SK-N-SH treated with all-trans-retinoic acid at 6 μM for 48 hours (cell line): ENCODE results near the gene PEX13.

Source experiments
- ATAC-seq: fragments of 200-7000 bp; cut with Tn5 transposase; 3 replicates; pipeline ENCODE4 v1.9.1; 2020; ENCODE audit warnings: mild to moderate bottlenecking, moderate library complexity
- ARNTL ChIP-seq: fragments of 450-650 bp; formaldehyde crosslinking; IDR thresholded peaks from 2 replicates; pipeline ENCODE4 v1.5.0; 2020; ENCODE audit warnings: low read depth, mild to moderate bottlenecking, moderate library complexity, borderline replicate concordance
- BACH2 ChIP-seq: fragments of 250-450 bp; sonication (Bioruptor Pico); IDR thresholded peaks from 2 replicates; pipeline ENCODE4 v1.9.0; 2021; ENCODE audit warnings: mild to moderate bottlenecking, borderline replicate concordance
- CSDC2 ChIP-seq: fragments of 250-450 bp; sonication (Bioruptor Pico); IDR thresholded peaks from 2 replicates; pipeline ENCODE4 v1.5.0; 2020; ENCODE audit warnings: mild to moderate bottlenecking, moderate library complexity
- ESRRG ChIP-seq: fragments of 250-450 bp; sonication (Bioruptor Pico); IDR thresholded peaks from 2 replicates; pipeline ENCODE4 v1.6.1; 2021; ENCODE audit warnings: mild to moderate bottlenecking
- GLIS3 ChIP-seq: fragments of 250-450 bp; sonication (Bioruptor Pico); IDR thresholded peaks from 2 replicates; pipeline ENCODE4 v1.5.0; 2020; ENCODE audit warnings: mild to moderate bottlenecking, moderate library complexity
- ISL1 ChIP-seq: fragments of 250-450 bp; sonication (Bioruptor Pico); IDR thresholded peaks from 2 replicates; pipeline ENCODE4 v2.1.2; 2022; ENCODE audit warnings: mild to moderate bottlenecking, moderate library complexity
- OSR1 ChIP-seq: fragments of 250-450 bp; sonication (Bioruptor Pico); IDR thresholded peaks from 2 replicates; pipeline ENCODE4 v1.8.0; 2022; ENCODE audit warnings: moderate library complexity, mild to moderate bottlenecking, inconsistent platforms
- PPARA ChIP-seq: fragments of 250-450 bp; sonication (Bioruptor Pico); IDR thresholded peaks from 2 replicates; pipeline ENCODE4 v1.5.0; 2020; ENCODE audit warnings: mild to moderate bottlenecking, borderline replicate concordance
- RARB ChIP-seq: fragments of 250-450 bp; sonication (Bioruptor Pico); IDR thresholded peaks from 2 replicates; pipeline ENCODE4 v1.8.0; 2021; ENCODE audit warnings: mild to moderate bottlenecking, moderate library complexity
- SNAI2 ChIP-seq: fragments of 250-450 bp; sonication (Bioruptor Pico); IDR thresholded peaks from 2 replicates; pipeline ENCODE4 v1.5.0; 2020; ENCODE audit warnings: mild to moderate bottlenecking, moderate library complexity
- TCF4 ChIP-seq: fragments of 250-450 bp; sonication (Bioruptor Pico); IDR thresholded peaks from 2 replicates; pipeline ENCODE4 v1.8.0; 2021; ENCODE audit warnings: mild to moderate bottlenecking, moderate library complexity, borderline replicate concordance
- TOX ChIP-seq: fragments of 250-450 bp; sonication (Bioruptor Pico); IDR thresholded peaks from 2 replicates; pipeline ENCODE4 v1.8.0; 2021; ENCODE audit warnings: mild to moderate bottlenecking, moderate library complexity, borderline replicate concordance
- ZC3H10 ChIP-seq: fragments of 250-450 bp; sonication (Bioruptor Pico); IDR thresholded peaks from 2 replicates; pipeline ENCODE4 v1.5.1; 2021; ENCODE audit warnings: mild to moderate bottlenecking, moderate library complexity
- ZFP3 ChIP-seq: fragments of 250-450 bp; sonication (Bioruptor Pico); IDR thresholded peaks from 2 replicates; pipeline ENCODE4 v1.5.0; 2020; ENCODE audit warnings: mild to moderate bottlenecking, moderate library complexity
- ZFP30 ChIP-seq: fragments of 450-650 bp; formaldehyde crosslinking; IDR thresholded peaks from 2 replicates; pipeline ENCODE4 v1.5.0; 2022; ENCODE audit warnings: mild to moderate bottlenecking, moderate library complexity
- ZNF565 ChIP-seq: fragments of 450-650 bp; formaldehyde crosslinking; conservative IDR thresholded peaks from 2 replicates; pipeline ENCODE4 v1.5.0; 2020; ENCODE audit warnings: low read depth, mild to moderate bottlenecking, moderate library complexity
- ZNF70 ChIP-seq: fragments of 450-650 bp; formaldehyde crosslinking; IDR thresholded peaks from 2 replicates; pipeline ENCODE4 v1.5.0; 2020; ENCODE audit warnings: mild to moderate bottlenecking, moderate library complexity
- ZNF8 ChIP-seq: fragments of 450-650 bp; formaldehyde crosslinking; IDR thresholded peaks from 2 replicates; pipeline ENCODE4 v1.5.0; 2020; ENCODE audit warnings: mild to moderate bottlenecking, moderate library complexity
- TF ChIP-seq, protein P1 (sequence below): fragments of 250-450 bp; sonication (Bioruptor Pico); IDR thresholded peaks from 2 replicates; pipeline ENCODE4 v1.8.0; 2020; ENCODE audit warnings: mild to moderate bottlenecking, moderate library complexity, borderline replicate concordance
- TF ChIP-seq, protein P2 (sequence below): fragments of 250-450 bp; sonication (Bioruptor Pico); IDR thresholded peaks from 2 replicates; pipeline ENCODE4 v1.5.0; 2020; ENCODE audit warnings: mild to moderate bottlenecking, moderate library complexity
- TF ChIP-seq, protein P3 (sequence below): fragments of 250-450 bp; sonication (Bioruptor Pico); IDR thresholded peaks from 2 replicates; pipeline ENCODE4 v1.5.1; 2020; ENCODE audit warnings: low read depth, mild to moderate bottlenecking, moderate library complexity
- TF ChIP-seq, protein P4 (sequence below): fragments of 250-450 bp; sonication (Bioruptor Pico); IDR thresholded peaks from 2 replicates; pipeline ENCODE4 v1.8.0; 2021; ENCODE audit warnings: low read depth, mild to moderate bottlenecking, moderate library complexity, borderline replicate concordance
- TF ChIP-seq, protein P5 (sequence below): fragments of 250-450 bp; sonication (Bioruptor Pico); IDR thresholded peaks from 2 replicates; pipeline ENCODE4 v1.5.1; 2021; ENCODE audit warnings: mild to moderate bottlenecking, moderate library complexity

The PEX13 gene

DNA sequence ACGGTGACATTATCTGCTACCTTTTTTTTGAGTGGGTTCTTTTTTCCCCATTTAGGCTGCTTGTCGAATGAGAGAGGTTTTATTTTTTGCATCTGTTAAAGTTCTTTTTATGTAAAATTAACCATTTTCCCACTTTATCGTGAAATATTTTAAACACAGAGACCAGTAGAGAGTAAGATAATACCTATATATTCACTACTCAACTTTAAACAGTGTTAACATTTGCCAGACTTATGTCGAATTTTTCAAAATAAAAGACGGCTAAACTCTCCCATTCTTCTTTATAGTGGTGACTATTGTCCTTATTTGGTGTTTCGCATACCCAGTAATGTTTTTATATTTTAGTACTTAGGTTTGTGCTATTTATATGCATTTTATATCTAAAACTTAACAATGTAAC is 1.3 kb downstream of the PEX13 start:
- ATAC-seq: no peak
- no peak for TF ChIP-seq SNAI2
- no peak for TF ChIP-seq GLIS3 (CRISPR knock-in tag)
- no peak for TF ChIP-seq ZFP30 (CRISPR knock-in tag)
- no peak for TF ChIP-seq ZNF8
- no peak for TF ChIP-seq ZC3H10
- TF ChIP-seq, protein P1, sequence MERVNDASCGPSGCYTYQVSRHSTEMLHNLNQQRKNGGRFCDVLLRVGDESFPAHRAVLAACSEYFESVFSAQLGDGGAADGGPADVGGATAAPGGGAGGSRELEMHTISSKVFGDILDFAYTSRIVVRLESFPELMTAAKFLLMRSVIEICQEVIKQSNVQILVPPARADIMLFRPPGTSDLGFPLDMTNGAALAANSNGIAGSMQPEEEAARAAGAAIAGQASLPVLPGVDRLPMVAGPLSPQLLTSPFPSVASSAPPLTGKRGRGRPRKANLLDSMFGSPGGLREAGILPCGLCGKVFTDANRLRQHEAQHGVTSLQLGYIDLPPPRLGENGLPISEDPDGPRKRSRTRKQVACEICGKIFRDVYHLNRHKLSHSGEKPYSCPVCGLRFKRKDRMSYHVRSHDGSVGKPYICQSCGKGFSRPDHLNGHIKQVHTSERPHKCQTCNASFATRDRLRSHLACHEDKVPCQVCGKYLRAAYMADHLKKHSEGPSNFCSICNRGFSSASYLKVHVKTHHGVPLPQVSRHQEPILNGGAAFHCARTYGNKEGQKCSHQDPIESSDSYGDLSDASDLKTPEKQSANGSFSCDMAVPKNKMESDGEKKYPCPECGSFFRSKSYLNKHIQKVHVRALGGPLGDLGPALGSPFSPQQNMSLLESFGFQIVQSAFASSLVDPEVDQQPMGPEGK: no peak
- no peak for TF ChIP-seq BACH2 (CRISPR knock-in tag)
- no peak for TF ChIP-seq RARB (CRISPR knock-in tag)
- TF ChIP-seq, protein P2, sequence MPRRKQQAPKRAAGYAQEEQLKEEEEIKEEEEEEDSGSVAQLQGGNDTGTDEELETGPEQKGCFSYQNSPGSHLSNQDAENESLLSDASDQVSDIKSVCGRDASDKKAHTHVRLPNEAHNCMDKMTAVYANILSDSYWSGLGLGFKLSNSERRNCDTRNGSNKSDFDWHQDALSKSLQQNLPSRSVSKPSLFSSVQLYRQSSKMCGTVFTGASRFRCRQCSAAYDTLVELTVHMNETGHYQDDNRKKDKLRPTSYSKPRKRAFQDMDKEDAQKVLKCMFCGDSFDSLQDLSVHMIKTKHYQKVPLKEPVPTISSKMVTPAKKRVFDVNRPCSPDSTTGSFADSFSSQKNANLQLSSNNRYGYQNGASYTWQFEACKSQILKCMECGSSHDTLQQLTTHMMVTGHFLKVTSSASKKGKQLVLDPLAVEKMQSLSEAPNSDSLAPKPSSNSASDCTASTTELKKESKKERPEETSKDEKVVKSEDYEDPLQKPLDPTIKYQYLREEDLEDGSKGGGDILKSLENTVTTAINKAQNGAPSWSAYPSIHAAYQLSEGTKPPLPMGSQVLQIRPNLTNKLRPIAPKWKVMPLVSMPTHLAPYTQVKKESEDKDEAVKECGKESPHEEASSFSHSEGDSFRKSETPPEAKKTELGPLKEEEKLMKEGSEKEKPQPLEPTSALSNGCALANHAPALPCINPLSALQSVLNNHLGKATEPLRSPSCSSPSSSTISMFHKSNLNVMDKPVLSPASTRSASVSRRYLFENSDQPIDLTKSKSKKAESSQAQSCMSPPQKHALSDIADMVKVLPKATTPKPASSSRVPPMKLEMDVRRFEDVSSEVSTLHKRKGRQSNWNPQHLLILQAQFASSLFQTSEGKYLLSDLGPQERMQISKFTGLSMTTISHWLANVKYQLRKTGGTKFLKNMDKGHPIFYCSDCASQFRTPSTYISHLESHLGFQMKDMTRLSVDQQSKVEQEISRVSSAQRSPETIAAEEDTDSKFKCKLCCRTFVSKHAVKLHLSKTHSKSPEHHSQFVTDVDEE: no peak
- TF ChIP-seq ESRRG (CRISPR knock-in tag): no peak
- no peak for TF ChIP-seq ZNF70
- no peak for TF ChIP-seq ISL1 (CRISPR knock-in tag)
- TF ChIP-seq TCF4 (CRISPR knock-in tag): no peak
- TF ChIP-seq CSDC2: no peak
- TF ChIP-seq PPARA: no peak
- TF ChIP-seq, all 23 proteins: peak for 0

DNA sequence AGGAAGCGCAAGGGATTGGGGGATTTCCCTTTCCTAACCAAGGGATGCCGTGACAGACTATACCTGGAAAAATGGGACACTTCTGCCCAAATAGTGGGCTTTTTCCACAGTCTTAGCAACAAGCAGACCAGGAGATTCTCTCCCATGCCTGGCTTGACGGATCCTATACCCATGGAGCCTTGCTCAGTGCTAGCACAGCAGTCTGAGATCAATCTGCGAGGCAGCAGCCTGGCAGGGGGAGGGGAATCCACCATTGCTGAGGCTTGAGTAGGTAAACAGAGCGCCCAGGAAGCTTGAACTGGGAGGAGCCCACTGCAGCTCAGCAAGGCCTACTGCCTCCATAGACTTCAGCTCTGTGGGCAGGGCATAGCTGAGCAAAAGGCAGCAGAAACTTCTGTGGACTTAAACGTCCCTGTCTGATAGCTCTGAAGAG is 3.7 kb downstream of the PEX13 start:
- no peak for TF ChIP-seq ZFP3 (CRISPR knock-in tag)
- no peak for TF ChIP-seq OSR1
- TF ChIP-seq ISL1 (CRISPR knock-in tag): no peak
- TF ChIP-seq ARNTL: no peak
- TF ChIP-seq, protein P3, sequence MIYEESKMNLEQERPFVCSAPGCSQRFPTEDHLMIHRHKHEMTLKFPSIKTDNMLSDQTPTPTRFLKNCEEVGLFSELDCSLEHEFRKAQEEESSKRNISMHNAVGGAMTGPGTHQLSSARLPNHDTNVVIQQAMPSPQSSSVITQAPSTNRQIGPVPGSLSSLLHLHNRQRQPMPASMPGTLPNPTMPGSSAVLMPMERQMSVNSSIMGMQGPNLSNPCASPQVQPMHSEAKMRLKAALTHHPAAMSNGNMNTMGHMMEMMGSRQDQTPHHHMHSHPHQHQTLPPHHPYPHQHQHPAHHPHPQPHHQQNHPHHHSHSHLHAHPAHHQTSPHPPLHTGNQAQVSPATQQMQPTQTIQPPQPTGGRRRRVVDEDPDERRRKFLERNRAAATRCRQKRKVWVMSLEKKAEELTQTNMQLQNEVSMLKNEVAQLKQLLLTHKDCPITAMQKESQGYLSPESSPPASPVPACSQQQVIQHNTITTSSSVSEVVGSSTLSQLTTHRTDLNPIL: no peak
- TF ChIP-seq ZFP30 (CRISPR knock-in tag): no peak
- no peak for ATAC-seq

DNA sequence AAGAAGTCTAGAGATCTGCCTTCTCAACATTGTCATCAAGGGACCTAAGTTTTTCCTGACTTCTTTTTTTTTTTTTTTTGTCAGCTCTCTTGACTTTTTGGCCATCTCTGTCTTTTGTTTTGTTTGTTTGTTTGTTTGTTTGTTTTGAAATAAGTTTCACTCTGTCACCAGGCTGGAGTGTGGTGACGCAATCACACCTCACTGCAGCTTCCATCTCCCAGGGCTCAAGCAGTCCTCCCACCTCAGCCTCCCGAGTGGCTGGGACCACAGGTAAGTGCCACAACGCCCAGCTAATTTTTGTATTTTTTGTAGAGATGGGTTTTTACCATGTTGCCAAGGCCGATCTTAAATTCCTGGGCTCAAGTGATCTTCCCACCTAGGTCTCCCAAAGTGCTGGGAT is 6.2 kb downstream of the PEX13 start:
- no peak for ATAC-seq
- TF ChIP-seq, protein P3: no peak
- TF ChIP-seq ZC3H10: no peak
- TF ChIP-seq TCF4 (CRISPR knock-in tag): no peak
- TF ChIP-seq, protein P4, sequence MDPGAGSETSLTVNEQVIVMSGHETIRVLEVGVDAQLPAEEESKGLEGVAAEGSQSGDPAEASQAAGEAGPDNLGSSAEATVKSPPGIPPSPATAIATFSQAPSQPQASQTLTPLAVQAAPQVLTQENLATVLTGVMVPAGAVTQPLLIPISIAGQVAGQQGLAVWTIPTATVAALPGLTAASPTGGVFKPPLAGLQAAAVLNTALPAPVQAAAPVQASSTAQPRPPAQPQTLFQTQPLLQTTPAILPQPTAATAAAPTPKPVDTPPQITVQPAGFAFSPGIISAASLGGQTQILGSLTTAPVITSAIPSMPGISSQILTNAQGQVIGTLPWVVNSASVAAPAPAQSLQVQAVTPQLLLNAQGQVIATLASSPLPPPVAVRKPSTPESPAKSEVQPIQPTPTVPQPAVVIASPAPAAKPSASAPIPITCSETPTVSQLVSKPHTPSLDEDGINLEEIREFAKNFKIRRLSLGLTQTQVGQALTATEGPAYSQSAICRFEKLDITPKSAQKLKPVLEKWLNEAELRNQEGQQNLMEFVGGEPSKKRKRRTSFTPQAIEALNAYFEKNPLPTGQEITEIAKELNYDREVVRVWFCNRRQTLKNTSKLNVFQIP (CRISPR knock-in tag): no peak
- TF ChIP-seq CSDC2: no peak
- TF ChIP-seq ESRRG (CRISPR knock-in tag): no peak
- no peak for TF ChIP-seq ARNTL
- TF ChIP-seq, protein P1: no peak
- TF ChIP-seq ZNF8: no peak
- TF ChIP-seq, protein P2: no peak
- no peak for TF ChIP-seq PPARA
- TF ChIP-seq ZFP3 (CRISPR knock-in tag): no peak
- no peak for TF ChIP-seq RARB (CRISPR knock-in tag)
- no peak for TF ChIP-seq ZNF565 (CRISPR knock-in tag)
- TF ChIP-seq TOX (CRISPR knock-in tag): no peak
- TF ChIP-seq SNAI2: no peak
- no peak for TF ChIP-seq GLIS3 (CRISPR knock-in tag)
- TF ChIP-seq, protein P5, sequence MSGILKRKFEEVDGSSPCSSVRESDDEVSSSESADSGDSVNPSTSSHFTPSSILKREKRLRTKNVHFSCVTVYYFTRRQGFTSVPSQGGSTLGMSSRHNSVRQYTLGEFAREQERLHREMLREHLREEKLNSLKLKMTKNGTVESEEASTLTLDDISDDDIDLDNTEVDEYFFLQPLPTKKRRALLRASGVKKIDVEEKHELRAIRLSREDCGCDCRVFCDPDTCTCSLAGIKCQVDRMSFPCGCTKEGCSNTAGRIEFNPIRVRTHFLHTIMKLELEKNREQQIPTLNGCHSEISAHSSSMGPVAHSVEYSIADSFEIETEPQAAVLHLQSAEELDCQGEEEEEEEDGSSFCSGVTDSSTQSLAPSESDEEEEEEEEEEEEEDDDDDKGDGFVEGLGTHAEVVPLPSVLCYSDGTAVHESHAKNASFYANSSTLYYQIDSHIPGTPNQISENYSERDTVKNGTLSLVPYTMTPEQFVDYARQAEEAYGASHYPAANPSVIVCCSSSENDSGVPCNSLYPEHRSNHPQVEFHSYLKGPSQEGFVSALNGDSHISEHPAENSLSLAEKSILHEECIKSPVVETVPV (CRISPR knock-in tag): no peak
- TF ChIP-seq ISL1 (CRISPR knock-in tag): no peak
